HepG2 (cell line): ENCODE results near the gene SECISBP2L. TPM values are rescaled to one million over a fixed set of nuclear protein-coding genes. Genes with fewer than 3 reads are reported as not detected.

ENCODE experiments used
- ATAC-seq: fragments of 200-7000 bp; cut with Tn5 transposase; 3 replicates; pipeline ENCODE4 v1.9.1; 2020; ENCODE audit warnings: mild to moderate bottlenecking, moderate library complexity
- BruUV-seq: library from RNA; stranded (reverse); fragments of 400-500 nt; replicated peaks from 2 replicates; lab custom pipeline; 2021; lab: Mats Ljungman, UMichigan
- CTCF ChIA-PET: fragments of 300-600 bp; formaldehyde crosslinking; extraction: SDS; loops from one replicate; lab custom pipeline; 2021; ENCODE audit warnings: low total read pairs, inconsistent platforms, low intra/inter-chr PET ratio; lab: Yijun Ruan, JAX
- POLR2A ChIA-PET: fragments of 350-600 bp; sonication (Branson Sonifier 250); formaldehyde crosslinking; loops from one replicate; lab custom pipeline; 2020; ENCODE audit warnings: antibody characterized with exemption, inconsistent platforms; lab: Yijun Ruan, JAX
- DNase-seq: peaks from one replicate; pipeline ENCODE4 v3.0.0-alpha.2; 2015; ENCODE audit warnings: low spot score
- FAIRE-seq: peaks from 3 replicates; lab custom pipeline; 2011; peaks lifted over from hg19 to GRCh38; lab: Jason Lieb, UNC
- H2AFZ ChIP-seq: one replicate; pipeline ENCODE4 v1.6.1; 2011; ENCODE audit warnings: low read length, inconsistent platforms
- H3K27ac ChIP-seq: fragments of 300-600 bp; 3 replicates; pipeline ENCODE4 v1.8.0; 2011; ENCODE audit warnings: mixed run types, mild to moderate bottlenecking, mixed read lengths, low read length, inconsistent platforms; ENCODE audit not compliant: insufficient read depth; ENCODE audit errors: extremely low read length
- H3K27me3 ChIP-seq, 2 experiments: fragments of 200-600 bp in 1 of 2; 2 replicates in 1 of 2; 3 replicates in 1 of 2; pipeline versions ENCODE4 v1.6.0 to v1.8.0; 2011; ENCODE audit warnings: low read length in 2 of 2, mild to moderate bottlenecking in 2 of 2, moderate library complexity in 2 of 2, inconsistent platforms in 1 of 2; ENCODE audit not compliant: insufficient read depth in 2 of 2, control insufficient read depth in 1 of 2
- H3K36me3 ChIP-seq, 2 experiments: fragments of 200-600 bp in 1 of 2; replicated peaks in 1 of 2; 2 replicates in 1 of 2; 3 replicates in 1 of 2; pipeline versions ENCODE4 v1.5.1 to v1.8.0; 2011; ENCODE audit warnings: low read length in 2 of 2, inconsistent platforms in 1 of 2; ENCODE audit not compliant: insufficient read depth in 2 of 2, control insufficient read depth in 1 of 2
- H3K4me1 ChIP-seq: 2 replicates; pipeline ENCODE4 v1.5.1; 2012; ENCODE audit warnings: low read length, inconsistent platforms; ENCODE audit not compliant: insufficient read depth
- H3K4me2 ChIP-seq: 2 replicates; pipeline ENCODE4 v1.6.0; 2011; ENCODE audit warnings: low read depth, low read length, inconsistent platforms
- H3K4me3 ChIP-seq, 3 experiments: fragments of 200-600 bp in 1 of 3; sonication (generic), shearing (Covaris generic) in 1 of 3; replicated peaks in 1 of 3; 2 replicates each; pipeline ENCODE4 v1.5.1; 2011 to 2016; ENCODE audit warnings: low read length in 3 of 3, inconsistent platforms in 2 of 3, low read depth in 2 of 3, mild to moderate bottlenecking in 2 of 3, control low read depth in 1 of 3, mixed read lengths in 1 of 3; ENCODE audit not compliant: insufficient read depth in 1 of 3
- H3K79me2 ChIP-seq: one replicate; pipeline ENCODE4 v1.6.1; 2011; ENCODE audit warnings: low read length, inconsistent platforms; ENCODE audit not compliant: insufficient read depth
- H3K9ac ChIP-seq: 2 replicates; pipeline ENCODE4 v1.6.0; 2011; ENCODE audit warnings: mild to moderate bottlenecking, low read depth, low read length, inconsistent platforms; ENCODE audit not compliant: insufficient read depth
- H3K9me3 ChIP-seq: 2 replicates; pipeline ENCODE4 v1.5.1; 2012; ENCODE audit warnings: mild to moderate bottlenecking, low read length
- H4K20me1 ChIP-seq: 2 replicates; pipeline ENCODE4 v1.6.0; 2011; ENCODE audit warnings: inconsistent platforms, mild to moderate bottlenecking, low read length, moderate library complexity; ENCODE audit not compliant: insufficient read depth
- ATF7 ChIP-seq, 2 experiments: fragments of 450-650 bp in 1 of 2; sonication (generic) in 1 of 2; formaldehyde crosslinking in 1 of 2; IDR thresholded peaks; 2 replicates each; pipeline versions ENCODE4 v1.4.0 to v1.6.1; 2016 to 2020; ENCODE audit warnings: antibody characterized with exemption in 1 of 2, mild to moderate bottlenecking in 1 of 2, missing genetic modification reagents in 1 of 2
- ATRX ChIP-seq: sonication (generic); formaldehyde crosslinking; IDR thresholded peaks from 2 replicates; pipeline ENCODE4 v1.4.0; 2020; ENCODE audit warnings: missing genetic modification reagents, borderline replicate concordance
- CEBPB ChIP-seq: IDR thresholded peaks from 2 replicates; pipeline ENCODE4 v1.6.1; 2011; ENCODE audit warnings: low read depth, low read length, improper control_type of control experiment, borderline replicate concordance
- NFE2L1 ChIP-seq: sonication (generic); formaldehyde crosslinking; IDR thresholded peaks from 2 replicates; pipeline ENCODE4 v1.4.0; 2020; ENCODE audit warnings: missing genetic modification reagents, mild to moderate bottlenecking, borderline replicate concordance
- ZBTB3 ChIP-seq: sonication (generic); formaldehyde crosslinking; IDR thresholded peaks from 2 replicates; pipeline ENCODE4 v1.4.0; 2020; ENCODE audit warnings: low read depth, mild to moderate bottlenecking, moderate library complexity, missing genetic modification reagents, borderline replicate concordance
- WGBS: methylation state at CpG from one replicate; pipeline ENCODE4 v1.1.6; 2017; ENCODE audit warnings: low lambda C conversion rate; 5-methylcytosine and 5-hydroxymethylcytosine counted together
- in situ Hi-C: cut with HindIII; loops from 2 replicates; pipeline ENCODE4 v1.10.0; 2017; ENCODE audit warnings: low pct_unique_long_range_greater_than_20kb; ENCODE audit not compliant: extremely low pct_ligation_motif_present
- intact Hi-C: fragments of 100-400 bp; cut with micrococcal nuclease; formaldehyde crosslinking; loops from one replicate; pipeline ENCODE4 v1.10.0; 2022; ENCODE audit not compliant: unreplicated experiment
- polyA plus RNA-seq, 8 experiments: library from polyadenylated mRNA; depleted of rRNA in 3 of 8; stranded (reverse) in 7 of 8; unstranded in 1 of 8; fragments of >200 nt; fragmentation: Illumina TruSeq in 4 of 8; extraction: Trizol in 4 of 8; gene quantifications; 2 replicates each; pipeline versions ENCODE4 v1.2.1 to v1.2.3, GENCODE V29; 2011 to 2016; ENCODE audit warnings: low read depth in 4 of 8, missing spikeins in 1 of 8, mixed read lengths in 1 of 8; ENCODE audit not compliant: insufficient read depth in 1 of 8
- total RNA-seq, 5 experiments: library from RNA; depleted of rRNA; stranded (reverse); fragments of >200 nt; fragmentation: Illumina TruSeq; extraction: Trizol; gene quantifications; 2 replicates each; pipeline ENCODE4 v1.2.3, GENCODE V29; 2016; ENCODE audit warnings: low read depth in 1 of 5

The SECISBP2L gene
- total and polyA plus RNA-seq, 2 of the 13 experiments (the other 11 are each of a cell fraction or from before 2014, with no cell fraction given): 13.9 to 15.6 TPM

DNA sequence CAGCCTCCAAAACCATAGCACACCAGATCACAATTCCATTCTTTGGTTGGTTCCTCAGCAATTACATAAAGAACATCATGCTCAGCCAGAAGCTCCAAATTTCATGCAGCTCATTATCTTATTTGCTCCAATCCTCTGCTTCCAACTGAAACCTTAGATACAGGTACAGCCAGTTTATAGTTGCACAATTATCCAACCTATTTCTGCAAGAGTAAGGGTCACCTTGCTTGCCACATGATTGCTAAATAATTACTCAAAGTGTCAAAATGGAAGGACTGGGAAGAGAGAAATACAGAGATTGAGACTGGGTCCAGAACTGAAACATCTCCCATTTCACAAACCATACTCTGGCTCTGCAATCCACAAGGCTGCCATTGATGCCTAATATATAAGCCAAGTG, 59.1 kb downstream of the SECISBP2L start:
- H3K27me3 ChIP-seq: no peaks in the 10 kb centered on the region
- H3K27ac ChIP-seq: no peak overlapping the region
- peaks cover 0 to 10% of the 10 kb centered on the region in 2 experiments; a peak in 2 of 5 replicates for H3K36me3 ChIP-seq
- CTCF ChIA-PET: no interaction called here
- no peaks in the 10 kb centered on the region for H3K9me3 ChIP-seq
- intact Hi-C loops: no loop called here
- BruUV-seq: no TSS peak
- DNase-seq (no peak), FAIRE-seq (no peak), ATAC-seq (no peak)
- no peak overlapping the region for H2AFZ ChIP-seq
- no peaks in the 10 kb centered on the region for H4K20me1 ChIP-seq
- H3K4me1 ChIP-seq: peaks cover 5% of the 10 kb centered on the region
- TF ChIP-seq CEBPB (peak; percentile 73), ATRX (CRISPR knock-in tag) (no peak)
- no peaks in the 10 kb centered on the region for H3K79me2 ChIP-seq
- no peak overlapping the region for H3K4me2 ChIP-seq
- in situ Hi-C loops: no loop called here
- no peak overlapping the region for H3K4me3 ChIP-seq
- no peak overlapping the region for H3K9ac ChIP-seq
- POLR2A ChIA-PET: no interaction called here

DNA sequence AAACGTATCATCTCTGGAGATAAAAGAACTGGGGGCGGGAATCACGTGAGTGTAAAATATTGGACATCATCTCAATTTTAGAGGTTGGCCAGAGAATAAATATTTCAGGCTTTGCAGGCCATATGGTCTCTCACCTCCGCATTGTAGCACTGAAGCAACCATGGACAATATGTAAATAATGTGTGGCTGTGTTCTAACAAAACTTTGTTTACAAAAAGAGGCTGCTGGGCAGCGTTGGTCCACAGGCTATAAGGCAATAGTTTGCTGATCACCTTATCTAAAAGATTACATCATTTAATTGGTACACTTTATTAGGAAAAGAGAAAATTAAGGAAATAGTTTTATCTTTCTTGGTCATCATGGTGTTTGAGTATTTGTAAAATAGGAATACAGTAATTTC, 60.0 kb downstream of the SECISBP2L start:
- intact Hi-C loops: no loop called here
- Histone ChIP-seq H3K4me1 (peaks cover 10% of the 10 kb centered on the region), H3K9ac (no peak overlapping the region), H3K79me2 (no peaks in the 10 kb centered on the region), H3K27ac (no peak overlapping the region), H3K27me3 (0 out of 5 replicates have a peak, but pooled peaks cover 0 to 3% of the 10 kb centered on the region in 2 experiments), H3K4me3 (no peak overlapping the region), H2AFZ (no peak overlapping the region), H3K36me3 (peaks cover 0 to 6% of the 10 kb centered on the region in 2 experiments; a peak in 1 of 5 replicates), H3K9me3 (no peaks in the 10 kb centered on the region), H4K20me1 (no peaks in the 10 kb centered on the region), H3K4me2 (no peak overlapping the region)
- CTCF ChIA-PET: no interaction called here
- DNase-seq (no peak), ATAC-seq (no peak), FAIRE-seq (no peak)
- TF ChIP-seq ZBTB3 (CRISPR knock-in tag) (no peak), ATF7 (IDR thresholded peaks at IDR 0.05) (peak; percentile 59), ATF7 (CRISPR knock-in tag; IDR thresholded peaks at IDR 0.05) (no peak), NFE2L1 (CRISPR knock-in tag) (no peak)
- in situ Hi-C loops: no loop called here
- BruUV-seq: no TSS peak
- WGBS: 37% methylated on average over 5 of the region's 5 CpGs
- POLR2A ChIA-PET: no interaction called here
